ENCODE measurements around the gene IFNK.

- TF ChIP-seq CTCF (IDR thresholded peaks at IDR 0.05) (no peak), POLR2A (IDR thresholded peaks at IDR 0.05) (no peak)
Observed at GRCh38 chr9:27495480-27496134, 28.5 kb upstream of the IFNK start.

Measured in uterus (tissue), 2 donors.